ENCODE measurements around the gene MBD3L2B. TPM values are rescaled to one million over a fixed set of nuclear protein-coding genes. Genes with fewer than 3 reads are reported as not detected.
A peak's percentile ranks its signal among the peaks of the same experiment; 100 is the strongest.
"Not testable (repeated sequence)": the region's sequence is repeated elsewhere in the genome, so short reads cannot be mapped to it uniquely, and the experiment has no call there.

MBD3L2B gene
- total RNA-seq (2014; rRNA removed; shearing (Covaris generic)) (not detected in 2 replicates), polyA plus RNA-seq (2016; fragmentation: Nextera tagmentation; extraction: Ambion mirVana) (not detected in 2 replicates)
- long read RNA-seq, result 0 reads

DNA sequence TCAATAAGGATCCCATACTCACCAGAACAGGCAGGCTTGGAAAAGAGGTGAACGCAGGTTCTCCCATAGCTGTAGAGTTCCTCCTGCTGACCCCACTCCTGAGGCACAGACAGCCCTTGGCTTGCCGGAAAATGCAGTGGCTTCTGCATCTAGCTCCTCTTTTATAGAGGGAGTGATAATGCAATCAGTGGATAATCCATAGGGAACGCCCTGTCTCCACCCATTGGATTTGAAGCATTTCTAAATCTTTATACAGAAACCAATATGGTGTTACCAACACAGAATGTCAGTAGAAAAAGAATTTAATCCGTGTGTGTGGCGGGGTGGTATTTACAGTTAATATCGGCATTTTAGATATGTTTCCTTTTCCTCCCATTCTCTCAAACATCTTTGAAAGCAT lies at the start of gene MBD3L2B:
MBD3L2B (minus strand) TSS at position 101 of the 400 bp plus-strand sequence; CDS start at position 67, 34 bp downstream.
- not testable (repeated sequence) for H3K4me1 ChIP-seq (ENCODE audit: insufficient read depth); H3K4me2 ChIP-seq; H4K20me1 ChIP-seq (replicated peaks; ENCODE audit: insufficient read depth); H3K27me3 ChIP-seq (ENCODE audit: insufficient read depth); H3K4me1 Mint-ChIP-seq; H3K9me2 ChIP-seq (ENCODE audit: insufficient read depth); H3K27ac ChIP-seq (ENCODE audit: low read depth); DNase-seq (ENCODE audit: low spot score); H3F3A ChIP-seq (replicated peaks; ENCODE audit: low read depth); H3K79me2 ChIP-seq (replicated peaks; ENCODE audit: insufficient read depth); H3K4me3 Mint-ChIP-seq; H3K27ac Mint-ChIP-seq; H3K4me3 ChIP-seq; H2AFZ ChIP-seq; ATAC-seq; H3K36me3 ChIP-seq (ENCODE audit: insufficient read depth); H3K27me3 Mint-ChIP-seq (ENCODE audit: insufficient read depth, low read depth, poor library complexity)
- Mint-ChIP-seq H3K36me3 (ENCODE audit: low read depth) (peaks cover 13% of the 10 kb centered on the region; the same call in 1 of the 3 replicates), H3K9me3 (peaks cover 22% of the 10 kb centered on the region)

DNA sequence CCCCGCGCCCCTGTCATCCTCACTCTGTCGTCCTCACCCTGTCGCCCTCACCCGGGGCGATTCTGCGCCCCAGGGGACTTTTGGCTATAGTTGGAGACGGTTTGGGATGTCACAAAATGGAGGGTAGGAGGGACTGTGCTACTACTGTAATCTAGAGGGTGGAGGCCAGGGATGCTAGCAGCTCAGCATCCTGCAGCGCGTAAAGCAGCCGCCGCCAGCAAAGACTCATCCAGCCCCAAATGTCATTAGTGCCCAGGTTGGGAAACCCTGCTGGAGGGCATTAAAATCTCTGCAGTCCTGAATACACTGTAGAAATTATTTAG lies 48.6 kb upstream of the MBD3L2B start:
- peaks cover 15% of the 10 kb centered on the region for H3K27me3 Mint-ChIP-seq (ENCODE audit: insufficient read depth, low read depth, poor library complexity)
- peak overlapping the region; percentile 99 for H2AFZ ChIP-seq
- no peaks in the 10 kb centered on the region for H3F3A ChIP-seq (replicated peaks; ENCODE audit: low read depth)
- peaks cover 40% of the 10 kb centered on the region for H3K9me3 Mint-ChIP-seq
- H3K9me2 ChIP-seq (ENCODE audit: insufficient read depth), result no peaks in the 10 kb centered on the region
- ATAC-seq (no peak), DNase-seq (ENCODE audit: low spot score) (no peak)
- H3K27ac Mint-ChIP-seq, result no peak overlapping the region
- H4K20me1 ChIP-seq (replicated peaks; ENCODE audit: insufficient read depth), result no peaks in the 10 kb centered on the region
- no peaks in the 10 kb centered on the region; the same call in 2 of the 3 replicates for H3K4me1 Mint-ChIP-seq
- H3K27ac ChIP-seq (ENCODE audit: low read depth), result peak overlapping the region; percentile 88
- H3K36me3 ChIP-seq (ENCODE audit: insufficient read depth), result peaks cover 8% of the 10 kb centered on the region
- peak overlapping the region; percentile 98 for H3K4me3 ChIP-seq
- H3K36me3 Mint-ChIP-seq (ENCODE audit: low read depth), result peaks cover 46% of the 10 kb centered on the region
- peak overlapping the region; percentile 84 for H3K4me2 ChIP-seq
- peak overlapping the region; percentile 93 for H3K4me3 Mint-ChIP-seq
- H3K4me1 ChIP-seq (ENCODE audit: insufficient read depth), result no peaks in the 10 kb centered on the region
- H3K27me3 ChIP-seq (ENCODE audit: insufficient read depth), result no peaks in the 10 kb centered on the region
- peaks cover 12% of the 10 kb centered on the region; the same call in 1 of the 2 replicates for H3K79me2 ChIP-seq (replicated peaks; ENCODE audit: insufficient read depth)
- TF ChIP-seq EZH2phosphoT487 (IDR thresholded peaks at IDR 0.05; ENCODE audit: unreplicated experiment) (no peak), EZH2 (IDR thresholded peaks at IDR 0.05; ENCODE audit: low read depth, unreplicated experiment) (no peak), ZNF331 (CRISPR knock-in tag; IDR thresholded peaks at IDR 0.05; ENCODE audit: low read depth) (no peak), STAT1 (IDR thresholded peaks at IDR 0.05; ENCODE audit: unreplicated experiment) (no peak), POLR2AphosphoS5 (IDR thresholded peaks at IDR 0.05; ENCODE audit: low read depth) (no peak), CREB1 (CRISPR knock-in tag; IDR thresholded peaks at IDR 0.05; ENCODE audit: low read depth) (no peak), JUNB (IDR thresholded peaks at IDR 0.05; ENCODE audit: unreplicated experiment) (no peak), ZNF114 (CRISPR knock-in tag; IDR thresholded peaks at IDR 0.05) (no peak)
- TF ChIP-seq, protein P1, sequence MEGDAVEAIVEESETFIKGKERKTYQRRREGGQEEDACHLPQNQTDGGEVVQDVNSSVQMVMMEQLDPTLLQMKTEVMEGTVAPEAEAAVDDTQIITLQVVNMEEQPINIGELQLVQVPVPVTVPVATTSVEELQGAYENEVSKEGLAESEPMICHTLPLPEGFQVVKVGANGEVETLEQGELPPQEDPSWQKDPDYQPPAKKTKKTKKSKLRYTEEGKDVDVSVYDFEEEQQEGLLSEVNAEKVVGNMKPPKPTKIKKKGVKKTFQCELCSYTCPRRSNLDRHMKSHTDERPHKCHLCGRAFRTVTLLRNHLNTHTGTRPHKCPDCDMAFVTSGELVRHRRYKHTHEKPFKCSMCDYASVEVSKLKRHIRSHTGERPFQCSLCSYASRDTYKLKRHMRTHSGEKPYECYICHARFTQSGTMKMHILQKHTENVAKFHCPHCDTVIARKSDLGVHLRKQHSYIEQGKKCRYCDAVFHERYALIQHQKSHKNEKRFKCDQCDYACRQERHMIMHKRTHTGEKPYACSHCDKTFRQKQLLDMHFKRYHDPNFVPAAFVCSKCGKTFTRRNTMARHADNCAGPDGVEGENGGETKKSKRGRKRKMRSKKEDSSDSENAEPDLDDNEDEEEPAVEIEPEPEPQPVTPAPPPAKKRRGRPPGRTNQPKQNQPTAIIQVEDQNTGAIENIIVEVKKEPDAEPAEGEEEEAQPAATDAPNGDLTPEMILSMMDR (conservative IDR thresholded peaks at IDR 0.05; ENCODE audit: low read depth in 2 of 2), result no peak
- TF ChIP-seq, protein P2, sequence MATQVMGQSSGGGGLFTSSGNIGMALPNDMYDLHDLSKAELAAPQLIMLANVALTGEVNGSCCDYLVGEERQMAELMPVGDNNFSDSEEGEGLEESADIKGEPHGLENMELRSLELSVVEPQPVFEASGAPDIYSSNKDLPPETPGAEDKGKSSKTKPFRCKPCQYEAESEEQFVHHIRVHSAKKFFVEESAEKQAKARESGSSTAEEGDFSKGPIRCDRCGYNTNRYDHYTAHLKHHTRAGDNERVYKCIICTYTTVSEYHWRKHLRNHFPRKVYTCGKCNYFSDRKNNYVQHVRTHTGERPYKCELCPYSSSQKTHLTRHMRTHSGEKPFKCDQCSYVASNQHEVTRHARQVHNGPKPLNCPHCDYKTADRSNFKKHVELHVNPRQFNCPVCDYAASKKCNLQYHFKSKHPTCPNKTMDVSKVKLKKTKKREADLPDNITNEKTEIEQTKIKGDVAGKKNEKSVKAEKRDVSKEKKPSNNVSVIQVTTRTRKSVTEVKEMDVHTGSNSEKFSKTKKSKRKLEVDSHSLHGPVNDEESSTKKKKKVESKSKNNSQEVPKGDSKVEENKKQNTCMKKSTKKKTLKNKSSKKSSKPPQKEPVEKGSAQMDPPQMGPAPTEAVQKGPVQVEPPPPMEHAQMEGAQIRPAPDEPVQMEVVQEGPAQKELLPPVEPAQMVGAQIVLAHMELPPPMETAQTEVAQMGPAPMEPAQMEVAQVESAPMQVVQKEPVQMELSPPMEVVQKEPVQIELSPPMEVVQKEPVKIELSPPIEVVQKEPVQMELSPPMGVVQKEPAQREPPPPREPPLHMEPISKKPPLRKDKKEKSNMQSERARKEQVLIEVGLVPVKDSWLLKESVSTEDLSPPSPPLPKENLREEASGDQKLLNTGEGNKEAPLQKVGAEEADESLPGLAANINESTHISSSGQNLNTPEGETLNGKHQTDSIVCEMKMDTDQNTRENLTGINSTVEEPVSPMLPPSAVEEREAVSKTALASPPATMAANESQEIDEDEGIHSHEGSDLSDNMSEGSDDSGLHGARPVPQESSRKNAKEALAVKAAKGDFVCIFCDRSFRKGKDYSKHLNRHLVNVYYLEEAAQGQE (IDR thresholded peaks at IDR 0.05; ENCODE audit: unreplicated experiment), result no peak
- TF ChIP-seq, protein P3, sequence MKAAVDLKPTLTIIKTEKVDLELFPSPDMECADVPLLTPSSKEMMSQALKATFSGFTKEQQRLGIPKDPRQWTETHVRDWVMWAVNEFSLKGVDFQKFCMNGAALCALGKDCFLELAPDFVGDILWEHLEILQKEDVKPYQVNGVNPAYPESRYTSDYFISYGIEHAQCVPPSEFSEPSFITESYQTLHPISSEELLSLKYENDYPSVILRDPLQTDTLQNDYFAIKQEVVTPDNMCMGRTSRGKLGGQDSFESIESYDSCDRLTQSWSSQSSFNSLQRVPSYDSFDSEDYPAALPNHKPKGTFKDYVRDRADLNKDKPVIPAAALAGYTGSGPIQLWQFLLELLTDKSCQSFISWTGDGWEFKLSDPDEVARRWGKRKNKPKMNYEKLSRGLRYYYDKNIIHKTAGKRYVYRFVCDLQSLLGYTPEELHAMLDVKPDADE (IDR thresholded peaks at IDR 0.05), result no peak
